ENCODE data around the gene TMEM39A.

The TMEM39A gene, protein sequence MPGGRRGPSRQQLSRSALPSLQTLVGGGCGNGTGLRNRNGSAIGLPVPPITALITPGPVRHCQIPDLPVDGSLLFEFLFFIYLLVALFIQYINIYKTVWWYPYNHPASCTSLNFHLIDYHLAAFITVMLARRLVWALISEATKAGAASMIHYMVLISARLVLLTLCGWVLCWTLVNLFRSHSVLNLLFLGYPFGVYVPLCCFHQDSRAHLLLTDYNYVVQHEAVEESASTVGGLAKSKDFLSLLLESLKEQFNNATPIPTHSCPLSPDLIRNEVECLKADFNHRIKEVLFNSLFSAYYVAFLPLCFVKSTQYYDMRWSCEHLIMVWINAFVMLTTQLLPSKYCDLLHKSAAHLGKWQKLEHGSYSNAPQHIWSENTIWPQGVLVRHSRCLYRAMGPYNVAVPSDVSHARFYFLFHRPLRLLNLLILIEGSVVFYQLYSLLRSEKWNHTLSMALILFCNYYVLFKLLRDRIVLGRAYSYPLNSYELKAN

GRCh38 chr3:119463171-119464169 is at the start of gene TMEM39A:
TMEM39A (minus strand) TSS chr3:119463615; CDS start chr3:119462074, 1,541 bp downstream.
- peak; percentile 98 for DNase-seq (ENCODE audit: low read depth)

DNA sequence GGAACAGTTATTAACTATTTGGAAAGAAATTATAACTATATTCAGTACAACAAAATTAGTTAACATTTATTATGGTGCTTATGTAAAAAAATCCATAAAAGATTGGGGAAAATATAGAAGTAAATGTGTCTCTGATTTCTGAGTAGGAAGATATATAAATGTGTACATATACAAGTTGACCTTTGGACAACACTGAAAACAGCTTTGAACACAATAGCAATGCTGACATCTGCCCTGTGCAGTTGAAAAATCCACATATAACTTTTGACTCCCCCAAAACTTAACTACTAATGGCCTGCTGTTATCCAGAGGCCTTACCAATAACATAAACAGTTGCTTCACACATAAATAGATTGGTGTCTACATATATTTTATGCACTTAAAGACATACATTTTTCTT is 47.3 kb upstream of the TMEM39A start:
- DNase-seq (ENCODE audit: low read depth): no peak

DNA sequence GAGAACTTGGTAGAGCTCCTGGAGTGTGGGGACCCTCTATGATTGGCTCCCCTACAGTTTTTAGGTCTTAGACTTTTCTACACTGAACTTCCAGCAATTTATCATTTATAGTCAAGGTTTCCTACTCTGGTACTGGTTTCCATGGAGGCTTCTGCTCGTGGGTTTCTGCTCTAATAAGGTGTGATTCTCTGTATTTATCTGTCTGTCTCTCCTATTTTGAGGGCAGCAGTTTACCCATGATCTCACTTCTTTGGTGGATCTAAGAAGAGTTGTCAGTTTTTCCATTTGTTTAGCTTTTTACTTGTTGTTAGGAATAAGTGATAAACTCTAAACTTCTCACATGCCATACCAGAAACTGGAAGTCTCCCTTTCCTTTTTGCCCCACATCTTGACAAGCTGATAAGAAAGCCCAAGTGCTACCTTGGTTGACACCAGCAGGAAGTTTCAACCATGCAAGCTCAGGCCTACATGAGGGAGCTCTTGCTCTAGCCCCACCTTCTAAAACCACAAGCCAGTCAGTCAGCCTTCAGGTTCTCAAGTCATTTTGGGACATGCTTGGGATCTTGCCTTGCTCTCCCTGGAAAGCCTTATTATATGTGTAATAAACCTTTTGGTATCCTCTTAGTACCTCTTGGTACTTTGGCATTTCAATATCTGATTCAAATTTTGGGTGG is 44.9 kb upstream of the TMEM39A start:
- DNase-seq (ENCODE audit: low read depth): no peak

DNA sequence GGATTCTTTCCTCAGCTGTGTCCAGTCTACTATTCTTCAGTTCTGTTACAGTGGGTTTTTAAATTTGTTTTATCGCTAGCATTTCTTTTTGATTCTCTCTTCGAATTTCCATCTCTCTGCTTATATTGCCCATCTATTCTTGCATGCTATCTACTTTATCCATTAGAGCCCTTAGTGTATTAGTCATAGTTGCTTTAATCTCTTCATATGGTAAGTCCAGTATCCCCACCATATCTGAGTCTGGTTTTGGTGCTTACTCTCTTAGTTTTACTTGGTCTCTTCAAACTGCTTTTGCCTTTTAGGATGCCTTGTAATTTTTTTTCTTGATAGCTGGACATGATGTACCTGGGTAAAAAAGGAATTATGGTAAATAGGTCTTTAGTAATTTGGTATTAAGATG is 44.0 kb upstream of the TMEM39A start:
- DNase-seq (ENCODE audit: low read depth): no peak

GRCh38 chr3:119506631-119507030 is 43.2 kb upstream of the TMEM39A start:
- DNase-seq (ENCODE audit: low read depth): no peak

DNA sequence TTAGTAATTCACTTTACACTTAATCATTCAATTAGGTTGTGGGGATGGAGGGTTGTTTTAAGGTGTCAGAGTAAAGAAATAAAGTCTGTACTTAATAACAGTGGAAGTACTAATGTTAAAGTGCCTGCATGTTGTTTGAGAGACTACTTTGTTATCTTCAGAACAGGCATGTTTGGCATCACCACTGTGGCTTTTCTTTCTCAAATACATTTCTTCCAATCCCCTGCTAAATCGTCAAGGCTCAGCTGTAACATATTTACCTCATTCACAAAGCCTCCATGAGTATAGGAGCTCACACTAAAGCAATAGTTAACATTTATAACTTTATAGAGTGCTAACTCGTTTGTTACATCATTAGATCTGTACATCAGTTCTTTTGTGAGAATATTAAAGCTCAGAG is 37.5 kb upstream of the TMEM39A start:
- no peak for DNase-seq (ENCODE audit: low read depth)

GRCh38 chr3:119500265-119500664 is 36.9 kb upstream of the TMEM39A start:
- no peak for DNase-seq (ENCODE audit: low read depth)

- DNase-seq (ENCODE audit: low read depth): peak; percentile 97
Measured at GRCh38 chr3:119498186-119499011, 35.0 kb upstream of the TMEM39A start, which contains the start of gene TIMMDC1. TIMMDC1 (plus strand) TSS chr3:119498547; CDS start chr3:119498734, 187 bp downstream.

- no peak for DNase-seq (ENCODE audit: low read depth)
Measured at GRCh38 chr3:119497820-119498185, 34.4 kb upstream of the TMEM39A start.

DNA sequence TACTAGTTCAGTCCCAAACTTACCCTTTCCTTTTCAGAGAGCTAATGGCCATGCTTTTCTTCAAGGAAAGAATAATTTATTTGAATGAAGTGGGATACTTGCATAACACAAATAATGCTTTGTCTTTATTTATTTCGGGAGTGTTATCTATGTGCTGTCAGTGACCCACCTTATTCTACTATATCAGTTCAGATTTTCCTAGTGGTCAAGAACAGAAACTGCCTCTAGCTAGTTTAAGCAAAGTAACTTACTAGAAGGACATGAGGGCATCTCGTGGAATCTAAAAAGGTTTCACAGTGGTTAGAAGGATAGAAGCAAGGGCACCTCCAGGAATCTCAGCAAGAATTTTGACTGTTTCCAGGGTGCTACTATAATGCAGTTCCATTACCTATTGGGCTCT is 31.2 kb upstream of the TMEM39A start:
- DNase-seq (ENCODE audit: low read depth): no peak

- no peak for DNase-seq (ENCODE audit: low read depth)
Measured at GRCh38 chr3:119492810-119493209, 29.4 kb upstream of the TMEM39A start.

DNA sequence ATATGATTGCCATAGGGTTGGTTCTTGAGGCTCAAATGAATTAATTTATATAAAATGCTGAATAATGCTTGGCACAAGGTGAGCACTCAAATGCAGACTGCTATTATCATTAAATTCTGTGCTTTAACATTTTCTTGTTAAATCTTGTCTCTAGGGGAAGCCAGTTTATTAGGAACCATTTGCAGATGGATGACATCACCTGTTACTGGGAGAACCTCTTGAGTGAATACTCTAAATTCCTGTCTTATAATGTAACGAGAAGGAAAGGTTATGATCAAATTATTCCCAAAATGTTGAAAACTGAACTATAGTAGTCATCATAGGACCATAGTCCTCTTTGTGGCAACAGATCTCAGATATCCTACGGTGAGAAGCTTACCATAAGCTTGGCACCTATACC is 28.7 kb upstream of the TMEM39A start:
- DNase-seq (ENCODE audit: low read depth): no peak

- DNase-seq (ENCODE audit: low read depth): no peak
Measured at GRCh38 chr3:119490153-119490552, 26.7 kb upstream of the TMEM39A start.

GRCh38 chr3:119485563-119485962 is 22.1 kb upstream of the TMEM39A start:
- no peak for DNase-seq (ENCODE audit: low read depth)

- DNase-seq (ENCODE audit: low read depth): no peak
Measured at GRCh38 chr3:119483101-119483500, 19.7 kb upstream of the TMEM39A start.

DNA sequence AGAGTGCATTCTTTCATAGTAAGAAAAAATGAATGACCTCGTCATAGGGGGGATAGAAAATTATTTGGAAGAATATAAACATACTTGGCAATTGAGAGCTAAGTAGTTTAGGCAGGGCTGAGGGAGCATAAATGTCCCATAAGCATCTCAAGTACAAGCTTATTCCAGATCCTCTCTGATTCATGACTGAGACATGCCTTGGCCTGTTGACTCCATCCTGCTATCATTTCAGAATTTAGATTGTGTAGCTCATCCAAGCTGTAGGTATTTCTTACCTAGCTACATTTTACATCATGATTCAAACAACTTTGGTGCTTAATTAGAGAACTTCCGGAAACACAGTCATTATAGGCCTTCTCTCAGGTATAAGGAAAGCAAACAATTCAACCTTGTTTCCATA is 17.7 kb upstream of the TMEM39A start:
- no peak for DNase-seq (ENCODE audit: low read depth)

DNA sequence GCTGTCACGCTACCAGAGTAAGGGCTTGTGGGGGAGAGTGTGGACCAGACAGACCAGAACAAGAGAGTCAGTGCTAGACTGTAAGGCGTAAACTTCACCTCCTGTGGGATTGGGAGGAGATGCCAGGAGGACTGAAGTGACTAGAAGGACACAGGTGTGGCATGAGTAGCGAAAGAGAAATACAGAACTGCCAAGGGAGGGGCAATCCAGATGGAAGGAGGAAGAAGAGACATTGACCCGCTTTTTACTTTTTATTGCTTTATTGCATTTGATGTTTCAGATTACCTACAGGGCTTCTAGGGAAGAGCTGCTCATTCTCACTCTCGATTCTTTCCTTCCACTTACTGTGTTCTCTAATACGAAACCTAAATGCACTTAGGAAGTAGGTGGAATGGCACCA is 7.5 kb upstream of the TMEM39A start:
- DNase-seq (ENCODE audit: low read depth): no peak

DNA sequence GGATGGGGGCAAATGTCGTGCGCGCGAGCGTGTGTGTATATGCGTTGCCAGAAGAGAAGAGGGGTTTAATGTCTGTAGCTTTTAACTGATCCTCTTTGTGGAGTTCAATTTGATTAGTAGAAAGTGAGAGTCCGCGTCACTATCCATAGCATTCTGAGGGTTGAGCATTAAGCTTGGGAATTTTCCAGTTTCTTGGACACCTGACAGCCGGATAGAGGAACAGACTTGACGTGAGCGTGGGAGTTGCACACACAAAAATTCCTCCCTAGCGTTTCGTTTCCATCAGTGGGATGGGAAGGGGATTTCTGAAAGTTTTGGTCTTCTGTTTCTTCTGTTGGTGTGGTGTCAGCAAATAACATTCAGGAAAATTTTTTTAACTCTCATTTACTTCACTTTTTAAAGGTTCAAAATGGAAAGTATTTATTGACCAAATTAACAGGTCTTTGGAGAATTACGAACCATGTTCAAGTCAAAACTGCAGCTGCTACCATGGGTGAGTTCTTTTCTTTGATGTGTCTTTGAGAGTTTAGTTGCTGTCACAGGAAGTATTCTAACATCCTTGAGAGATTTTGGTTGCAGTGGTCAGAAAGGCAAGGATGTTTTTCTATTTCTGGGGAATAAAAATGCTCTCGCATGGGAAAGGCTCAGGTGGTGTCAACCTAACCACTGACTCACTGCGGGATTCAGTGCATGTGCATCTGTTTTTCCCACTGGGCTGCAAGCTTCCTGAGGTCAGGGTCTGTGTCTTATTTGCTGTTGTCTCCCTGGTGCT is 6.2 kb upstream of the TMEM39A start:
- no peak for DNase-seq (ENCODE audit: low read depth)

DNA sequence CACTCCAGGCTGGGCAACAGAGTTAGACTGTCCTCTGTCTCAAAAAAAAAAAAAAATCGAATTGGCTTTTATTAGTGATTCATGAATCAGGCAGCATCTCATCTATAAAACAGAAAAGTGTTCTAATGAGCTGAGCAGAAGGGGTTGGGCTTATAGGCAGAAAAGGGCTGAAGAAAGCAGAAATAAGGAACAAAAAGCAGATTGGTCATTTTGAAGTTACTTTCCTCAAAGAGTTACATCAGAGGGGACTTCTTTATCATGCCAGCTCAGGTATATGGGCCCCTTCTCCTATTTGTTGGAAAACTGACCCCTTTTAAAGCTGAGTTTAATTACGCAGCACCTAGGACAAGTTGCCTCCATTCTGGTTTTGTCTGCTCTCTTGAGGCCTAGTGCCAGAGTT is 4.6 kb upstream of the TMEM39A start:
- no peak for DNase-seq (ENCODE audit: low read depth)

GRCh38 chr3:119457246-119457645 is 6.2 kb downstream of the TMEM39A start:
- DNase-seq (ENCODE audit: low read depth): no peak
